COLO668 (cell line): ENCODE measurements around the gene ZNF423.

Experiments
- DNase-seq: peaks from one replicate; lab custom pipeline; 2025; ENCODE audit not compliant: unreplicated experiment; lab: John Stamatoyannopoulos, UW

The ZNF423 gene

DNA sequence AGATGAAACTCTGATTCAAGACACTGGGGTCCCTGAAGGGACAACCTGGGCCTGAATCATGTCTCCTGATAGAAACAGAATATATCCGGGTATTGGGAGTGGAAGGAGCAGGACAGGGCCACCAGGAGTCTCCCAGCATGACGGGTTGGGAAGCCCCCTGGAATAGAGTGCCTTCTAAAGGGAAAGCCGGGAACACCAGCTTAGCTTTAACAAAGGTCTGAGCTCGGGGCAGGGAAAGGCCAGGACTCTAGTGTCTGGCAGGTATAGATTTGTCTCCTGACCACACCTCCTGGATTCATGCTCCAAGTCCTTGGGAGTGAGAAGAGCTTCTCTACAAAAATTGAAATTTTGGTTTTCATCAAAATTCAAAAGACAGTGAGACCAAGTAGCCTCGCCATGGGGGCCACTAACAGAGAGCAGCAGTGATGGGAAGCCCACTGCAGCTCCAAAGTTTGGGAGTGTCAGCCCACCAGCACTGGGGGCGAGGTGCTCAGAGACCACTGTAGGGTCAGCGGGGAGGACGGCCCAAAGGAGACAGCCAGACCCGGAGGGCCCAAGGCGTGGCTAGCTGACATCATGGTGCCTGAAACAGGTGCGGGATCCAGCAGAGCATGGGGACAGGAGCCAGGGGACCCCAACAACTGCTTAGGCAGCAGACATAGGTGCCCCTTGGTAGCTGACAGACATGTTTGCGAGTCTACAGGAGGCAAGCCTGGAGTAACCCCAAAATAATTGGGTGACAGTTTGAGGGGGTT lies 401.3 kb downstream of the ZNF423 start:
- no peak for DNase-seq

DNA sequence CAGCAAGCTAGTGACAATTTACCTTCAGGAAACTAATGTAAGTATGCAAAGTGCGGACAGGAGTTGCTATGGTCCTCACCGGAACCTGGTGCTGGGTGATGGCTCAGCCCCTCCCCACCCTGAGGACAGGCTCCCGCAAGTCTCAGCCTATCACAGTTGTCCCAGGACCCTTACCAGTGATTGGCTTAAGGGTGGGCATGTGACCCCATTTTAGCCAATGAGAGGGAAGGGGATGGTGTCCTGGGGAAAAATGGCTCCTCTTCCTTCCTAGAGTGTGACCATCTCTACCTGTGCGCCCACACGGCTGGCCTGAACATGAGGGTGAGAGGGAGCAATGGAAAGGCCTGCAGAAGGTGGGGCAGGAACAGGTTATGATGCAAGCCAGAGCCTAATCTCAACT lies 401.9 kb downstream of the ZNF423 start:
- DNase-seq, result no peak

DNA sequence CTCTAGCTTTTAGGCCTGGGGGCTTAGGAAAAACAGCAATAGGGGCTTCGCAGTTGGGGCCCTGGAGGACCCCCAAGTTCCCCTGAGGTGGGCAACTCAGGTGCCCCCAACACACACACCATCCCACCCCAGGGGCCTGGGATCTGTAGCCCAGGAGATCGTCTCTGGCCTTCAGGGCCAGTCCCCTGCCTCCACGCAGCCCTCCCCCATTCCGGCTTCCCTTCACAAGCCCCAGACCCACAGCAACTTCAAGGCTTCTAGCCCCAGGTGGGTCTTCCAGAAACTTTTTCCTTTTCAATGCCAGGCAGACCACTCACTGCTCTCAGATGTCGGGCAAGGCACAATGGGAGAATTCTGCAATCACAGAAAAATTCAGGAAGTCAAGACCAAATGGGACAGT lies 402.9 kb downstream of the ZNF423 start:
- DNase-seq, result no peak

DNA sequence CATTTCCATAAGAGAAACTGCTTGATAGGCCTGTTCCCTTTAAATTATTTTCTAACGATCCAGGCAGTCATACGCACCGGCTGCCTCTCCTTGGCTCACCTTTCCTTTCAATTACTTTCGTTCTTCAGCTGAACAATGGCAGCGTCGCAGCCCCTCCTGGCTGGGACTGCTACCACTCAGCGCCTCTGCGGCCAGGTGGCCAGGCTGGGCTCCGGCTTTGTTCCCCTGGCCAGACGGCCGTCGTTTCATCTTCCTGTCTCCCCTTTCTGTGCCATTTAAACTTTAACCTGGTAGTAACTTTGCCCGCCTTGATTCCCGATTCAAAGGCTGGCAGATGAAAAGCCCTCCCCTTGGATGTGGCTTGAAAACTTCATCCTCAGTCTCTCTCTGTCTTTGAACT lies 403.3 kb downstream of the ZNF423 start:
- no peak for DNase-seq

DNA sequence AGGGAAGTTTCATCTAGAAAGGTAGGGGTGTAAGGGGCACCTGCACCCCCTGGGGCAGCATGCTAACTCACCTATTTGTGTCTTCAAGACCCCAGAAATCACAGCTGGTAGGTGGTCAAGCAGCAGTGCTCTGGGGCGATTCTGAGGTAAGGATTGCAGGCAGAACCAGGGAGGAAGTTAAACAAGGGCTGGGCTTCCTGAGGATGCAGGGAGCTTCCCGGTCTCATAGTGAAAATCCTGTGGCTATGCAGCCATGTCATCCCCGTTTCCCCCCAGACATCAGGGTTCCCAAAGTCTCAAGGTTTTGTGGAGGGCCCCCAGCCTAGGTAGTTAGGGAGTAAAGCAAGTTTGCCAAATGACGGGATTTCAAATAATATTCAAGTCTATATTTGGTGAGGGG lies 403.8 kb downstream of the ZNF423 start:
- no peak for DNase-seq

DNA sequence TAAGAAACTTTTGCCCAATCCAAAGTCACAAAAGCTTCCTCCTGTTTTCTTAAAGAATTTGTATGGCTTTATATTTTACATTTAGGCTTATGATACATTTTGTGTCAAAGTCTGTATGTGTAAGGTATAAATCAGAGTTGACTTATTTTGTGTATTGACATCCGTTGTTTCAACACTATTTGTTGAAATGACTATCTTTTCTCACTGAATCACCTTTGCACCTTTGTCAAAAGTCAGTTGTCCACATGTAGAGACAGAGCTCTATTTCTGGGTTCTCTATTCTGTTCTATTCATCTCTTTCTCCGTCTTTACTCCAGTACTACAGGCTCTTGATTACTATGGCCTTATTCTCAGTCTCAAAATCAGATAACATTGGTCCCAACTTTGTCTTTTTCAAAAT lies 409.1 kb downstream of the ZNF423 start:
- no peak for DNase-seq

DNA sequence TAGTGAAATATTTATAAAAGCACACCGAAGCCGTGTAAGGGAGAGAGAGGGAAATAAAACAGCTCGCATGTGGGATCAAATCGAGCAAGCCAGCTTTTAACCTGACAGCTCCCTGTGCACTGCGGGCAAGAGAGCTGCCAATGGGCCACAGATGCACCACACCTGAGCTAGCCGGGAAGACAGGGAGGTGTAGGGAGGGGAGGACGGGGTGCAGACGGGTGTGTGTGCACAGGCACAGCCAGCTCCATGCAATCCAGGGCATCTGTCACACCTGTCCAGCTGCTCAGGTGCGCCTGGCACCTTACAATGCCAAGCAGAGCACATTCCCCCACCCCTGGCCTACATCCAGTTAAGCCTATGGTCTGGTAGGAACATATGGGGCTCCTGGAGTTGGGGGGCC lies 412.3 kb downstream of the ZNF423 start:
- no peak for DNase-seq

DNA sequence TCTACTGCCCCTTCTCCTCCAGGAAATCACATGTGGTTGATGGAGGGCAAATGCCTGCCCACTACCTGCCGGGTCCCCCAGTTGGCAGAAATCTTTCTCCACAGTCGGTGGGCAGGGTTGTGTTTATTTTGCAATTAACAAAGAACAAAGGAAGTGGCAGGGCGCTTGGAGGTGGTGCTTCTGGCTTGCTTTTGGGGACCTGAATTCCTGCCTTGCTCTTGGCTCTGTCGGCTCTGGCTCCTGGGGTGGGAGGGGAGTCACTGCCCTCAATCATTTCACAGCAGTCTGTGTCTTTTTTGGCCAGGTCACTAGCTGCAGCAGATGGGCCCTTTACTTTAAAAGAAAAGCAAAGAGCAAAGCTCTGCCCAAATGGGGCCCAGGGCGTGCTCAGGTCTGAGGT lies 413.1 kb downstream of the ZNF423 start:
- no peak for DNase-seq

DNA sequence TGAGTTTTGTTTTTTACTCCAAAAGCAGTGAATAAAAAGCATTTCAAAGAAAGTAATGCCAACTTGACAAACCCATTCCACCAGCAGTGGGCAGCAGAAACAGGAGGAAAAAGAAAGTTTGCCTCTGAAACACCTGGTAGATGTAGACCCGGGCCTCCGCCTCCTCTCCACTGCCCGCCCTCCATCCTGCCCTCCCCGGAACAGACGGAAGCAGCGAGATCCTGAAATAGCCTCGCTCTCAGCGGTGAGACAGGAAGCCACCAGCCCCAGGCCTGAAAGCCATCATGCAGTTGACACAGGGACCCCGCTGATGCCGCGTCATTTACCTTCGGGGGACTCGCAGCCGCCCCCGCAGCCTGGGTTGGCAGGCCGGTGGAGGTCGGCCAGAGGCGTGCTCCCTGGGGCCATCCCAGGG lies 414.5 kb downstream of the ZNF423 start:
- no peak for DNase-seq

DNA sequence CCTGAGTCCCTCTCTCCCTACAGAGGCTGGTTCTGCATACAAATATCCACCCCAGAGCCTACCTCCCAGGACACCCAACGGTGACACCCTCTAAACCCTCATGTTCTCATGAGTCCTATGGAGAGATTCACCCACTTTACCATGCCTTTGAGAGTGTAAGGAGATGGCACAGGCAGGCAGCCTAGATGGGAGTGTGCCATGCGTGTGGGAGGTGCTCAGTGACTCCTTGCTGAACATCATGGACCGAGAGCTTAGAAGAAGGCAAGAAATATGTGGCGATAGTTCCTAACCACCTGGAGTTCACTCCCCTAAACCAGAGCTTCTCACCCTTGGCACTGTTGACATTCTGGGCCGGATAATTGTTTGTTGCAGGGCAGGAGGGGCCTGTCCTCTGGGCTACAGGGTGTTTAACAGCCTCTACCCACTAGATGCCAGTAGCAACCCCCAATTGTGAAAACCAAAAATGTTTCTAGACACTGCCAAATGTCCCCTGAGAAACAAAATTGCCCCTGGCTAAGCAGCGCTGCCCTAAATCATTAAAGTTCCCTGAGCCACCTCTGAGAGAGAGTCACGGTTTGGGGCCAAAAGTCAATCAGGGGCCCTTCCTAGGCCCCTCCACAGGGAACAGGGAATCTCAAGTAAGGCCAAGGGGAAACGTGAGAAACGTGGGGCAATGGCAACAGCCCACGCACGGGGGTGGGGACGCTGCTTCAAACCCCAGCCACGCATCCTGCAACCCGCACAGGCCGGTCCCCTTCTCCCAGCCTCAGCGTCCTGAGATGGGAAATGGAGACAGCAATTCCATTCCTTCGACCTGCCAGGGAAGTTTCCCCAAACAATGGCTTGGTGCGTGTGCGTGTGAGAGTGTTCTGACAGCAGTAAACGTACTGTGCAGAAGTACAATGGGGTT lies 415.5 kb downstream of the ZNF423 start:
- no peak for DNase-seq

DNA sequence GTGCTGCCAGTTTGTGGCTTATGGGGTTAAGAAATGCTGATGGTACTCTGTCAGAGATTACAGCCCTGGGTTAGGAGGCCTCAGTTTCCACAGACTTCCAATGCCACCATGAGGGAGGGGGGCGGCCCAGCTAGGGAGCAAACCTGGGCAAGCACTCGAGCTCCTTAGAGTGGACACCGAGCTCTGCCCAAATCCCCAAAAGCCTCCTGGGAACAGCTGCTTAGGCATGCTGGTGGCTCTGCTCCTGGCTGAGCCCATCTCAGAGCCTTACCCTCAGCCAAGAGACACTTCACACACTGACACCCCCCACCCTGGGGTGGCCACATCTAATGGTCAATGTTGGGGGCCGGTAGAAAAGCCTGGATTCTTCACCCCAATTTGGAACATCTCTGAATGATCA lies 416.2 kb downstream of the ZNF423 start:
- DNase-seq, result no peak

DNA sequence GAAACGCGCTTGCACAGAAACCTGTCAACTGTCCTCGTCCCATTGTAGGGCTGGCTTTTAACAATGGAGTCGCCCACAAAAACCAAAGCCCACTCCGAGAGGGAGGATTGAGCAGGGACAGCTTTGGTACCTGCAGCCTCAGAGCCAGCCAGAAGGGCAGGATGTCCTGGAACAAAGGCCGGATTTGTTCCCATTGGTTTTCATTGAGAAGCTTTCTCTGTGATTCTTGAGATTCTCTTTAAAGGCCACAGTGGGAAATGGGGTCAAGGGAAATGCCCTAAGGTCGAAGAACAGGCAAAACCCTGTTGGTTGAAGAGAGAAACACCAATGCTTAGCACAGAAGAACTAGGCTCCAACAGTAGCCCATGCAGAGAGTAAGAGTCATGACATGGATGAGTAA lies 416.9 kb downstream of the ZNF423 start:
- no peak for DNase-seq
